ENCODE results near the gene ARID1B.

DNA sequence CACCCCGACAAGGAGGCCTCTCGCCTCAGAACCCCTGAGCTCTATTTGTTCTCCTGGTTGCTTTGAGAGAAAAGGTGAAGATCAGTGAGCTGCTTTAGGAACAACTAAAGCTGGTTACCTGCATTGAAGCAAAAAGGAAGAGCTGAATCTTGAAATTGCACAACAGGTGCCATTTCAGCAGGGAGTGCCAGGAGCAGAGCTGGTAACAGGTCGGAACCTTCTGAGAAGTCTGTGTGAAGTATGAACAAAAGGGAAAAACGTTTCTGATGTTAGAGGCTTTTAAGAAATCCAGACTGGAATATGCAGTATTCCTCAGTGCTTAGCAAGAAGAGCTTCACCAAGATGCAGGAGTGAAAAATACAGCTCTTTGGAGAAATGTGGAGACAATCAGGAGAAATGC lies 382.2 kb downstream of the ARID1B start:
- TF ChIP-seq, protein P1, sequence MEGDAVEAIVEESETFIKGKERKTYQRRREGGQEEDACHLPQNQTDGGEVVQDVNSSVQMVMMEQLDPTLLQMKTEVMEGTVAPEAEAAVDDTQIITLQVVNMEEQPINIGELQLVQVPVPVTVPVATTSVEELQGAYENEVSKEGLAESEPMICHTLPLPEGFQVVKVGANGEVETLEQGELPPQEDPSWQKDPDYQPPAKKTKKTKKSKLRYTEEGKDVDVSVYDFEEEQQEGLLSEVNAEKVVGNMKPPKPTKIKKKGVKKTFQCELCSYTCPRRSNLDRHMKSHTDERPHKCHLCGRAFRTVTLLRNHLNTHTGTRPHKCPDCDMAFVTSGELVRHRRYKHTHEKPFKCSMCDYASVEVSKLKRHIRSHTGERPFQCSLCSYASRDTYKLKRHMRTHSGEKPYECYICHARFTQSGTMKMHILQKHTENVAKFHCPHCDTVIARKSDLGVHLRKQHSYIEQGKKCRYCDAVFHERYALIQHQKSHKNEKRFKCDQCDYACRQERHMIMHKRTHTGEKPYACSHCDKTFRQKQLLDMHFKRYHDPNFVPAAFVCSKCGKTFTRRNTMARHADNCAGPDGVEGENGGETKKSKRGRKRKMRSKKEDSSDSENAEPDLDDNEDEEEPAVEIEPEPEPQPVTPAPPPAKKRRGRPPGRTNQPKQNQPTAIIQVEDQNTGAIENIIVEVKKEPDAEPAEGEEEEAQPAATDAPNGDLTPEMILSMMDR (IDR thresholded peaks at IDR 0.05) = no peak
- no peak for TF ChIP-seq EZH2 (IDR thresholded peaks at IDR 0.05)
- TF ChIP-seq EZH2phosphoT487 (IDR thresholded peaks at IDR 0.05) = no peak

Measured in neural progenitor cell (in vitro differentiated cells).